Ovary (tissue), 9 donors: ENCODE results near the gene RMND5A. TPM values are rescaled to one million over a fixed set of nuclear protein-coding genes. Genes with fewer than 3 reads are reported as not detected.

Experiments
- DNase-seq, 5 donors: peaks; one replicate each; pipeline ENCODE4 v3.0.0-alpha.2; 2019 to 2020
- H3K27ac ChIP-seq, 2 donors: fragments of 200-600 bp; one replicate each; pipeline versions ENCODE4 v1.5.1 to v1.8.0; 2019 to 2022
- H3K27me3 ChIP-seq: fragments of 200-600 bp; one replicate; pipeline ENCODE4 v1.8.0; 2022
- H3K36me3 ChIP-seq: fragments of 200-600 bp; sonication (generic); one replicate; pipeline ENCODE4 v1.5.1; 2019
- H3K4me1 ChIP-seq: one replicate; pipeline ENCODE4 v1.8.1; 2013; ENCODE audit warnings: mild to moderate bottlenecking, moderate library complexity; ENCODE audit not compliant: insufficient read depth
- H3K4me3 ChIP-seq: fragments of 200-600 bp; sonication (generic); one replicate; pipeline ENCODE4 v1.5.1; 2017
- H3K9me3 ChIP-seq, 2 donors: fragments of 200-600 bp in 1 of 2; sonication (generic) in 1 of 2; one replicate each; pipeline versions ENCODE4 v1.5.1 to v1.8.1; 2013 to 2019; ENCODE audit warnings: mild to moderate bottlenecking in 1 of 2, moderate library complexity in 1 of 2
- CTCF ChIP-seq, 3 donors: fragments of 450-650 bp in 2 of 3; fragments of 200-600 bp in 1 of 3; IDR thresholded peaks; one replicate each; pipeline versions ENCODE4 v1.5.1 to v1.8.0; 2016 to 2022; ENCODE audit warnings: antibody characterized with exemption in 3 of 3, mild to moderate bottlenecking in 1 of 3
- EP300 ChIP-seq: sonication (generic); formaldehyde crosslinking; IDR thresholded peaks from one replicate; pipeline ENCODE4 v1.6.1; 2017; ENCODE audit warnings: antibody characterized with exemption
- POLR2A ChIP-seq: fragments of 450-650 bp; IDR thresholded peaks from one replicate; pipeline ENCODE4 v1.6.1; 2017; ENCODE audit warnings: antibody characterized with exemption, mild to moderate bottlenecking, moderate library complexity
- WGBS, 3 donors: extraction: QIAGEN DNeasy Blood & Tissue Kit in 1 of 3; methylation state at CpG; one replicate each; pipeline versions ENCODE4 v1.1.5 to v1.1.7; 2013 to 2017; 5-methylcytosine and 5-hydroxymethylcytosine counted together
- intact Hi-C, 4 donors: fragments of 100-400 bp; cut with DNase I; formaldehyde crosslinking; loops; one replicate each; pipeline versions ENCODE4 v1.11.0 to v1.15.1; 2022 to 2023
- polyA plus RNA-seq, 2 donors: library from polyadenylated mRNA; stranded (reverse); fragments of 200-250 nt in 1 of 2; fragments of 350-450 nt in 1 of 2; fragmentation: Illumina TruSeq in 1 of 2; extraction: RNeasy Lipid Tissue Mini Kit (QIAGEN cat#74804) in 1 of 2; gene quantifications; one replicate each; pipeline ENCODE4 v1.2.3, GENCODE V29; 2013 to 2014
- total RNA-seq, 7 donors: library from RNA; depleted of rRNA in 2 of 7; stranded (reverse); fragments of >200 nt in 2 of 7; fragmentation: NEBNext Ultra II Directional in 3 of 7; extraction: Animal tissue kit (Norgen Biotek cat#: 25700) in 3 of 7; gene quantifications; one replicate each; pipeline versions ENCODE4 v1.1.0 to v1.2.4, GENCODE V29; 2016 to 2023
- donor health status: DM: no; HTN: no; CAD: no; lungs with moderate emphysema.
- donor health status: DM: no; HTN: no; CAD: no.
- donor health status: Bipolar disorder and iron deficiency.
- donor health status: DM: yes; HTN: yes; CAD: no.
- donor health status: DM: no; HTN: no; CAD: no.
- donor health status: DM: yes; HTN: yes; CAD: no.

The RMND5A gene
- total and polyA plus RNA-seq, 9 donors, result 11.2 to 31.1 (median 26.4) TPM

GRCh38 chr2:86825693-86826381 is 105.7 kb downstream of the RMND5A start:
- Histone ChIP-seq H3K27me3 (no peaks in the 10 kb centered on the region), H3K36me3 (no peaks in the 10 kb centered on the region), H3K9me3 (no peaks in the 10 kb centered on the region), H3K4me1 (no peaks in the 10 kb centered on the region), H3K27ac (no peak overlapping the region), H3K4me3 (no peak overlapping the region)
- WGBS, 3 donors, result 75 to 81% (median 78%) methylated on average over 16 of the region's 16 CpGs
- intact Hi-C loops, result no loop called here
- no peak for TF ChIP-seq CTCF (IDR thresholded peaks at IDR 0.05)
- no peak for TF ChIP-seq EP300
- TF ChIP-seq POLR2A, result no peak
- DNase-seq, result no peak

GRCh38 chr2:86826951-86827350 is 106.9 kb downstream of the RMND5A start:
- Histone ChIP-seq H3K4me1 (no peaks in the 10 kb centered on the region), H3K27ac (no peak overlapping the region), H3K9me3 (no peaks in the 10 kb centered on the region), H3K4me3 (no peak overlapping the region), H3K27me3 (no peaks in the 10 kb centered on the region), H3K36me3 (no peaks in the 10 kb centered on the region)
- no peak for DNase-seq
- WGBS, 3 donors, result 85 to 91% (median 87%) methylated on average over 4 of the region's 4 CpGs
- intact Hi-C loops, result no loop called here
- TF ChIP-seq POLR2A (no peak), CTCF (IDR thresholded peaks at IDR 0.05) (no peak)

Other genes with a start within 250 kb of the RMND5A start
- gene CHMP3, start 156.8 kb upstream of the RMND5A start, total RNA-seq, result 100 to 1,000 TPM in 3 of 7 donors, 10 to 100 TPM in 4; 38.6 to 127 (median 94.2) TPM
- 100 to 1,000 TPM in 1 of 2 donors, 10 to 100 TPM in 1; 57.1 to 255 TPM for gene CHMP3, start 156.8 kb upstream of the RMND5A start, polyA plus RNA-seq
- 10 to 100 TPM; 24.9 to 38.4 (median 32.4) TPM for gene RNF103, start 96.4 kb upstream of the RMND5A start, total RNA-seq
- gene RNF103, start 96.4 kb upstream of the RMND5A start, polyA plus RNA-seq, result 10 to 100 TPM; 24.1 to 55.2 TPM
- 1 to 10 TPM in 4 of 7 donors, under 1 TPM in 3; 0.53 to 2.1 (median 1.1) TPM for gene CD8A, start 70.6 kb downstream of the RMND5A start, total RNA-seq
- gene CD8A, start 70.6 kb downstream of the RMND5A start, polyA plus RNA-seq, result 10 to 100 TPM in 1 of 2 donors, 1 to 10 TPM in 1; 1.1 to 10.0 TPM
- gene CD8B, start 141.6 kb downstream of the RMND5A start, total RNA-seq, result 1 to 10 TPM in 2 of 7 donors, under 1 TPM in 4, not detected in 1; 0.22 to 1.5 (median 0.50) TPM
- gene CD8B, start 141.6 kb downstream of the RMND5A start, polyA plus RNA-seq, result 1 to 10 TPM in 1 of 2 donors, under 1 TPM in 1; 0.47 to 3.2 TPM
- 1 to 10 TPM in 4 of 7 donors, not detected in 3; 1.0 to 2.3 (median 1.6) TPM for gene RGPD1, start 221.8 kb downstream of the RMND5A start, total RNA-seq
- under 1 TPM; 0.23 to 0.67 TPM for gene RGPD1, start 221.8 kb downstream of the RMND5A start, polyA plus RNA-seq